Epithelial cell of proximal tubule (primary cell): Measurements from ENCODE around the gene SLC35G6. TPM values are rescaled to one million over a fixed set of nuclear protein-coding genes. Genes with fewer than 3 reads are reported as not detected.

Source experiments
- DNase-seq: peaks from one replicate; pipeline ENCODE4 v3.0.0-alpha.2; 2011; ENCODE audit warnings: low read depth
- H3K4me3 ChIP-seq: 2 replicates; pipeline ENCODE4 v1.5.1; 2011; ENCODE audit warnings: low read depth, mild to moderate bottlenecking, low read length
- CTCF ChIP-seq: conservative IDR thresholded peaks from 2 replicates; pipeline ENCODE4 v1.5.1; 2012; ENCODE audit warnings: low read depth, mild to moderate bottlenecking, low read length
- total RNA-seq: library from RNA; depleted of rRNA; stranded (reverse); fragments of >200 nt; gene quantifications from 2 replicates; pipeline ENCODE4 v1.2.3, GENCODE V29; 2015

SLC35G6 gene
- total RNA-seq, 1 donor from 2014 or later, result not detected

GRCh38 chr17:7483255-7484066 lies 2.2 kb downstream of the SLC35G6 start:
- no peak for DNase-seq
- peak overlapping the region; percentile 94 for H3K4me3 ChIP-seq
- TF ChIP-seq CTCF, result no peak

DNA sequence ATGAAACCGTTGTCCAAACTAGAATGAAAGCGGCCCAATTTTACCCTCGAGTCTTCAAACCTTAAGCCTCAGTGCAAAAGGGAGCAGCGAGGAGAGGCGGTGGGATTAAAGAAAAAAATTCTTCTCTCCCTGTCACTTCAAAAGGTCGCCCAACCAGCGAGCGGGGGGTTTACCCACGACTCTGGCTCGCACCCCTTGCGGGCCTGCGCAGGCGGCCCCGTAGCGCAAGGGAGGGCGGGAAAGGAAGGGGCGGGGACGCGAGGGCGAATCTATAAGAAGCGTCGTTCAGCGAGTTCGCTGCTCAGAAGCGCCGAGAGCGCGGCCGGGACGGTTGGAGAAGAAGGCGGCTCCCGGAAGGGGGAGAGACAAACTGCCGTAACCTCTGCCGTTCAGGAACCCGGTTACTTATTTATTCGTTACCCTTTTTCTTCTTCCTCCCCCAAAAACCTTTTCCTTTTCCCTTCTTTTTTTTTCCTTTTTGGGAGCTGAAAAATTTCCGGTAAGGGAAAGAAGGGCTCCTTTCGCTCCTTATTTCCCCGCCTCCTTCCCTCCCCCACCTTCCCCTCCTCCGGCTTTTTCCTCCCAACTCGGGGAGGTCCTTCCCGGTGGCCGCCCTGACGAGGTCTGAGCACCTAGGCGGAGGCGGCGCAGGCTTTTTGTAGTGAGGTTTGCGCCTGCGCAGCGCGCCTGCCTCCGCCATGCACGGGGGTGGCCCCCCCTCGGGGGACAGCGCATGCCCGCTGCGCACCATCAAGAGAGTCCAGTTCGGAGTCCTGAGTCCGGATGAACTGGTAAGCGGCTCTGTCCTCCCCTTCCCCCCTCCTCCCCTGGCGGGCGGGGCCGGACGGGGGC lies 3.0 kb downstream of the SLC35G6 start, which contains the start of gene POLR2A:
TSS of gene POLR2A (plus strand) at position 300 of the 852 bp plus-strand sequence.
- peak within 1 kb of the TSS; percentile 94 for H3K4me3 ChIP-seq
- peak; percentile 83 for DNase-seq
- TF ChIP-seq CTCF, result no peak

DNA sequence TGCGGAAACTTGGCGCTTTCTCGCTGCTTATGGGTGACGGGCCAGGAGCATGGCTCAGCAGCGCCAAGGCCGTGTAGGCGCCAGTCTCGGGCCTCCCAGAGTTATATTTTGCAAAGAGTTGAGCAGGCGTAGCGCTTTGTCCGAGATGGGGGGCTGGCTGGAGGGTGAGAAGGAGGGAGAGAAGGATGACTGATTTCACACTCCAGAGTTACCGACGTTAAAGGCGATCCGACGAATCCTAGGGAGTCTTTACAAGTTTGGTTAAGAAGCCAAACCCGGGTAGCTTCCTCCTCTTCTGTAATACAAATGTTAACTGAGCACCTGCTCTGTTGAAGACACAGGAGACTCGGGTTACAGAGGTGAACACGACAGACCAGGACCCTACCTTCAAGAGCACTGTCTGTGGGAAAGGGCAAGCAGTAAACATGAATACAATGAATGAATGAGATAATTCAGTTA lies 3.7 kb downstream of the SLC35G6 start:
- no peak for DNase-seq
- peak overlapping the region; percentile 94 for H3K4me3 ChIP-seq
- peak; percentile 13 for TF ChIP-seq CTCF

GRCh38 chr17:7486181-7486580 lies 4.9 kb downstream of the SLC35G6 start:
- TF ChIP-seq CTCF, result no peak
- DNase-seq, result no peak

DNA sequence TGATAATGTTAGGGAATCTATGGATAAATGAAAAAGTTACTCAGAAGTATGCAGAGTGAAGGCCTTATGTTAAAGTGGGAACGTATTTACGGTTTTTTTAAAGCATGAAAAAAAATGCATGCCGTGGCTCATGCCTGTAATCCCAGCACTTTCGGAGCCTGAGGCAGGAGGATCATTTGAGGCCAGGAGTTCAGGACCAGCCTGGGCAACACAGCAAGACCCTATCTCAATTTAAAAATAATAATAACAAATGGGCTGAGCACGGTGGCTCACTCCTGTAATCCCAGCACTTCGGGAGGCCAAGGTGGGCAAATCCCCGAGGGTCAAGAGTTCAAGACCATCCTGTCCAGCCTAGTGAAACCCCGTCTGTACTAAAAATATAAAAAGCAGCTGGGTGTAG lies 8.9 kb downstream of the SLC35G6 start:
- no peak for TF ChIP-seq CTCF
- H3K4me3 ChIP-seq, result no peak overlapping the region
- DNase-seq, result no peak

More at GRCh38 chr17:7486181-7486580, 4.9 kb downstream of the SLC35G6 start:
- peak overlapping the region; percentile 94 for H3K4me3 ChIP-seq

DNA sequence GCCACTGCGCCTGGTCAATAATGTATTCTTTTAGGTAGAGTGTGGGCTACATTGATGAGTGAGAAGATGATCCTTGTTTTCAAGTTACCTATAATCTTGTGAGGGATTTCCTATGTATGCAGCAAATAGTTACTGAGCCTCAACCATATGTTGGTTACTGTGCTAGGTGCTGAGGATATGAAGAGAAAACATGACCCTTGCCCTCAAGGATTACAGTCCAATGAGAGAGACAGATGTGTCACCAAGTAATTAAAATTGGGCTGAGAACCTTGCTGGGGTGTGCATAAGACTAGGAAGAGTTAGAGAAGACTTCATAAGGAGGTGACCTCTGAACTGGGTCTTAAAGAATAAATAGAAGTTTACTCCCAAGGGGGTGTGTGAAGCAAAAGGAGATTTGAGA lies 10.3 kb downstream of the SLC35G6 start:
- no peak overlapping the region for H3K4me3 ChIP-seq
- DNase-seq, result no peak
- no peak for TF ChIP-seq CTCF
